ENCODE data around the gene WDR81.

DNA sequence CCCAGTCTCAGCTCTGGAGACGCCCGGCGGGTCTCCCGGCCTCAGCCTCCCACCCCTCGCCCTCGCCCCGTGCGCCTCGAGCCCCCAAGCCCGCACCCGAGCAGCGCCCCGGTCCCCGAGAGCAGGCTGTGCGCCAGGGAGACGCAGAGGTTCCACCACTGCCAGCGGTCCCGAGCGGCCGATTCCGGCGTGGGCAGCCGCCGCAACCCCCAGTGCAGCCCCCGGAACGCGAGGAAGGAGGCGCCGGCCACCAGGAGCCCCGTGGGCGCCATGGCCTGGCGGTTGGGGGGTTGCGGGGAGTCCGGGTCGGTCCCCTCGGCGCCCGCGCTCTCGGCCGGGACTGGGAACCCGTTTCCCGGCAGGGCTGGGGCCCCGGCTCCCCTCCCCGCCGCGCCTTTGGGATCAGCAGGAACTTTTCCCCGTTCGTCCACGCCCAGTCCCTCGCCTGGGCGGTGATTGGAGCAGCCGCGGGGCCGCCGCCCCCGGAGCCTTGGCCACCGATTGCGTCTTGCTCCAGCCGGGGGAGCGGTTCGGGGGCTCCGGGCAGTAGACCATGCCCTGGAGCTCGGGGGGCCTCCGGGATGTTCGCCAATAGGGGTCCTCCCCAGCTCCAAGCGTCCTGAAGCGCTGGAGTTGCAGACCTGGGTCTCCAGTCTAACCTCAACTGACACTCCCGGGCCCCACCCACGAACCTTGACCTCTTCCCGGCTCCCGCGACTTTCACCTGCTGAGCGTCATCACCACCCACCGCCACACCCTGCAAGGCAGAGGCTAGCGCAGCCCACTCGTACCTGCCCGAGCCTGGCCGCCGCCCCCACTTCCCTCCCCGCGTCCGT, 14.3 kb upstream of the WDR81 start, which contains the start of gene TLCD2:
- TF ChIP-seq EZH2 (IDR thresholded peaks at IDR 0.05) (no peak), POLR2AphosphoS5 (IDR thresholded peaks at IDR 0.05; ENCODE audit: borderline replicate concordance, low read depth, low read length) (peak; percentile 34; the same call in 1 of the 2 replicates)

Data from SK-N-MC (cell line).